Keratinocyte (primary cell): ENCODE results near the gene GPX4.

ENCODE experiments used
- EZH2 ChIP-seq: IDR thresholded peaks from one replicate; pipeline ENCODE4 v1.6.1; 2012; ENCODE audit warnings: inconsistent platforms, mild to moderate bottlenecking, low read length, moderate library complexity
- TF ChIP-seq, protein P1 (sequence below), 3 experiments: IDR thresholded peaks in 1 of 3; conservative IDR thresholded peaks in 1 of 3; optimal IDR thresholded peaks in 1 of 3; 2 replicates in 2 of 3; 3 replicates in 1 of 3; pipeline versions ENCODE3 to v1.5.1; 2011; ENCODE audit warnings: low read length in 3 of 3, mild to moderate bottlenecking in 3 of 3, moderate library complexity in 2 of 3, control low read depth in 1 of 3, inconsistent platforms in 1 of 3; ENCODE audit not compliant: insufficient read depth in 2 of 3; ENCODE audit errors: extremely low read depth in 1 of 3

DNA sequence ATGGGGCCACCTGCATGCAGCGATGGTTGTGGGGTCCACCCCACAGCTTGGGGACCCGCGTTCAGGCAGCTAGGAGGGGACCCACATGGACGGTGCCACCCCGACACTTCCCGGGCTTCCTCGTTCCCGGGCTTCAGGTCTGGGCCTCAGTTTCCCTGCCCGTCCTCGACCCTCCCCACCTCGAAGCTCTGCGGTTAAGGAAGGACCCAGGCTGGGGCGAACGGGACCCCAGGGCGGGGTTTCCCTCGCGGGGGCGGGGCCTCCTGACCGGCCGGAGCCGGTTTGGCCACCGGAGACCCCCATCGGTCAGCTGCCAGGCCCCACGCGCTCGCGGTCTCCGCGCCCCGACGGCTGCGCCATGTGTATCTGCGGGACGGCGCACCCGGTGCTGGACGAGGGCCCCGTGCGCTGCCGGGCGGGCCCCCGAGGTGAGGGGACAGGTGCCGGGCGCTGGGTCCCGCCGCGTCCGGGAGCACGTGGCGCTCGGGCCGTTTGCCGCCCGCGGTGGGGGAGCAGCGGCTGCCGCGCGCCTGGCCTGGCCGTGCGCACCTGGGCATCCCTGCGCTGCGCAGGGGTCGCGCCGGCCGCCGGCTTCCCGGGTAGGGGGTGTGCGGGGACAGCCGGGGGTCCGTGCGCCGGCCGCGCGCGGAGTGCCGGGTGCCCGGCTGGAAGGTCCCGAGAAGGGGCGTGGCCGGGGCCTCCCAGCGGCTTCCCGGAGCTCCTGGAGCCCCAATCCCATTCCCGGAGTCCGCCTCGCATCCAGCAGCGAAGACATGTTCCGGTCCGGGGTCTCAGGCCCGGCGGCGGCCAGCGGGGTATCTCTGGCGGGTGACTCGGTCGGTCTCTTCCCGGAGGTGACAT lies 32.6 kb upstream of the GPX4 start:
- TF ChIP-seq EZH2 = peak; percentile 47
- TF ChIP-seq, protein P1, sequence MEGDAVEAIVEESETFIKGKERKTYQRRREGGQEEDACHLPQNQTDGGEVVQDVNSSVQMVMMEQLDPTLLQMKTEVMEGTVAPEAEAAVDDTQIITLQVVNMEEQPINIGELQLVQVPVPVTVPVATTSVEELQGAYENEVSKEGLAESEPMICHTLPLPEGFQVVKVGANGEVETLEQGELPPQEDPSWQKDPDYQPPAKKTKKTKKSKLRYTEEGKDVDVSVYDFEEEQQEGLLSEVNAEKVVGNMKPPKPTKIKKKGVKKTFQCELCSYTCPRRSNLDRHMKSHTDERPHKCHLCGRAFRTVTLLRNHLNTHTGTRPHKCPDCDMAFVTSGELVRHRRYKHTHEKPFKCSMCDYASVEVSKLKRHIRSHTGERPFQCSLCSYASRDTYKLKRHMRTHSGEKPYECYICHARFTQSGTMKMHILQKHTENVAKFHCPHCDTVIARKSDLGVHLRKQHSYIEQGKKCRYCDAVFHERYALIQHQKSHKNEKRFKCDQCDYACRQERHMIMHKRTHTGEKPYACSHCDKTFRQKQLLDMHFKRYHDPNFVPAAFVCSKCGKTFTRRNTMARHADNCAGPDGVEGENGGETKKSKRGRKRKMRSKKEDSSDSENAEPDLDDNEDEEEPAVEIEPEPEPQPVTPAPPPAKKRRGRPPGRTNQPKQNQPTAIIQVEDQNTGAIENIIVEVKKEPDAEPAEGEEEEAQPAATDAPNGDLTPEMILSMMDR (optimal IDR thresholded peaks at IDR 0.05 in 1 of 3, IDR thresholded peaks at IDR 0.05 in 1 of 3, conservative IDR thresholded peaks at IDR 0.05 in 1 of 3; ENCODE audit: extremely low read depth in 1 of 3, insufficient read depth in 2 of 3, low read length in 3 of 3) = no peak
